GM12865 (cell line): ENCODE measurements around the gene EIF4G3.
A peak's percentile ranks its signal among the peaks of the same experiment; 100 is the strongest.
"Not testable (repeated sequence)": the region's sequence is repeated elsewhere in the genome, so short reads cannot be mapped to it uniquely, and the experiment has no call there.

ENCODE experiments used
- DNase-seq: peaks from one replicate; pipeline ENCODE4 v3.0.0; 2010; ENCODE audit warnings: low read depth
- H3K4me3 ChIP-seq: 2 replicates; pipeline ENCODE4 v1.5.1; 2011; ENCODE audit warnings: mild to moderate bottlenecking, low read depth, low read length, control low read depth
- TF ChIP-seq, protein P1 (sequence below): IDR thresholded peaks from 2 replicates; pipeline ENCODE4 v1.5.1; 2011; ENCODE audit warnings: low read length, control low read depth, low read depth, inconsistent platforms; ENCODE audit not compliant: insufficient read depth; ENCODE audit errors: missing control alignments

EIF4G3 gene

GRCh38 chr1:21030181-21030580, 146.5 kb downstream of the EIF4G3 start:
- DNase-seq, result no peak
- H3K4me3 ChIP-seq, result no peak overlapping the region
- TF ChIP-seq, protein P1, sequence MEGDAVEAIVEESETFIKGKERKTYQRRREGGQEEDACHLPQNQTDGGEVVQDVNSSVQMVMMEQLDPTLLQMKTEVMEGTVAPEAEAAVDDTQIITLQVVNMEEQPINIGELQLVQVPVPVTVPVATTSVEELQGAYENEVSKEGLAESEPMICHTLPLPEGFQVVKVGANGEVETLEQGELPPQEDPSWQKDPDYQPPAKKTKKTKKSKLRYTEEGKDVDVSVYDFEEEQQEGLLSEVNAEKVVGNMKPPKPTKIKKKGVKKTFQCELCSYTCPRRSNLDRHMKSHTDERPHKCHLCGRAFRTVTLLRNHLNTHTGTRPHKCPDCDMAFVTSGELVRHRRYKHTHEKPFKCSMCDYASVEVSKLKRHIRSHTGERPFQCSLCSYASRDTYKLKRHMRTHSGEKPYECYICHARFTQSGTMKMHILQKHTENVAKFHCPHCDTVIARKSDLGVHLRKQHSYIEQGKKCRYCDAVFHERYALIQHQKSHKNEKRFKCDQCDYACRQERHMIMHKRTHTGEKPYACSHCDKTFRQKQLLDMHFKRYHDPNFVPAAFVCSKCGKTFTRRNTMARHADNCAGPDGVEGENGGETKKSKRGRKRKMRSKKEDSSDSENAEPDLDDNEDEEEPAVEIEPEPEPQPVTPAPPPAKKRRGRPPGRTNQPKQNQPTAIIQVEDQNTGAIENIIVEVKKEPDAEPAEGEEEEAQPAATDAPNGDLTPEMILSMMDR, result no peak

DNA sequence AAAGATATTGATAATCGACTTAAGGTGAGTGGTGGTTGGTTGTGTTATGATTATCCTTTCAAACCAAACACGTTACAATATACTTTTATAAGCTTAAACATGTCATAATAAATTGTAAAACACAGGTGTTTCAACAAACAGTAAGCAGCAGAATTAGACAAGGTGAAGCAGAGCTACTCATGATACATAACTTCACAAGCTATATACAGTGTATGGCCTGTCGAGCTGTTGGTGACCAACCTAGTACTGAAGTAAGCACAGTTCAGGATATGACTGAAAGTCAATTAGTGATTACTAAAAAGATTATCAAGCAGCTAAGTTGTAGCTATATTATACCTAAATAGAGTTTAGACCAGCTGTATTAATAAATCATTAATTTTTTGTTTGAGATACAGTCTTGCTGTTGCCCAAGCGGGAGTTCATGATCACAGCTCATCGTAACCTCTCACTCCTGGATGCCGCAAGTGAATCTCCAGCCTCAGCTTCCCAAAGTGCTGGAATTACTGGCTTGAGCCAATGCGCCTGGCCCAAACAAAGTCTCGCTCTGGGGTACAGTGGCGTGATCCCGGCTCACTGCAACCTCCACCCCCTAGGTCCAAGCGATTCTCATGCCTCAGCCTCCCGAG, 148.1 kb downstream of the EIF4G3 start:
- no peak for DNase-seq
- H3K4me3 ChIP-seq, result no peak overlapping the region
- TF ChIP-seq, protein P1, result no peak

- no peak overlapping the region for H3K4me3 ChIP-seq
- no peak for DNase-seq
- TF ChIP-seq, protein P1, result no peak
These were observed 148.9 kb downstream of the EIF4G3 start for GRCh38 chr1:21027805-21028204.

DNA sequence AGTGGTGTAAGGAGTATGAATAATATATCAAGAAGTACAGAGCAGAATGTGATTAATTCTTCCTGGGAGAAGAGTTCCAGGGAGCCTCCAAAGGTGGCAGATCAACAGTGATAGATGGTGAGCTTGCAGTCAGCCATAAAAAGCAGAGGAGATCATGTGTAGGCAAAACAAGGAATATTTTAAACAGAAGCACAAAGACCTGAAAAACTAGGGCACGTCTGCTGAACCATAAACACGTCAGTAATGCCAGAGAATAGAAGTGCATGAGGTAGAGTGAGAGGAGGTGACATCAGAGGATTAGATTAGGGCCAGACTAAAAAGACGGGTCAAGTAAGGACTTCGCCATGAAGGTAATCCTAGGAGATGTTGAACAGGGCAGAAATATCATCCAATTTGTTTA, 151.8 kb downstream of the EIF4G3 start:
- no peak overlapping the region for H3K4me3 ChIP-seq
- TF ChIP-seq, protein P1, result no peak
- no peak for DNase-seq

- not testable (repeated sequence) for DNase-seq, H3K4me3 ChIP-seq
These were observed 152.4 kb downstream of the EIF4G3 start for GRCh38 chr1:21024136-21024896.

- peak overlapping the region; percentile 39 for H3K4me3 ChIP-seq
- TF ChIP-seq, protein P1, result no peak
- peak; percentile 83 for DNase-seq
These were observed 154.2 kb downstream of the EIF4G3 start for GRCh38 chr1:21022279-21023040.

DNA sequence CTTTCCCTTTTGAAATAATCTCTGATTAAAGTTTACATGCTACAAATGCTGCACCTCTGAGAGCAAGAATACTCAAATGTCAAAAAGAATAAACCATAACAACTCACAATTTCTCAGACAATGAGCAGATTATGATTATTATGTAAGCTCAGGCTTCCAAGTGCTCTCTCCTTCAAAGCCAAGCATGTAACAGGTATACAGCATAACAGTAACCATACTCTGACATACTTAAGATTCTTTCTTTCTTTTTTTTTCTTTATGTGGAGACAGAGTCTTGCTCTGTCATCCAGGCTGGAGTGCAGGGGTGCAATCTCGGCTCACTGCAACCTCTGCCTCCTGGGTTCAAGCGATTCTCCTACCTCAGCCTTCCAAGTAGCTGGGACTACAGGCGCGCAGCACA, 155.4 kb downstream of the EIF4G3 start:
- TF ChIP-seq, protein P1, result no peak
- no peak for DNase-seq
- no peak overlapping the region for H3K4me3 ChIP-seq
